ENCODE measurements around the gene SLC25A10. TPM values are rescaled to one million over a fixed set of nuclear protein-coding genes. Genes with fewer than 3 reads are reported as not detected.

Gene SLC25A10
- total and polyA plus RNA-seq, 2 of the 4 experiments (the other 2 are of a cell fraction), result 14.9 to 19.0 TPM

- dilution Hi-C loops (cut with HindIII; ENCODE audit: low sequenced_read_pairs, unreplicated experiment), result no loop called here
Observed at GRCh38 chr17:81690066-81690465, 22.0 kb upstream of the SLC25A10 start.

More at GRCh38 chr17:81690066-81690465, 22.0 kb upstream of the SLC25A10 start:
- H2BK15ac ChIP-seq (ENCODE audit: low read depth, low read length), result no peak overlapping the region
- no peak for TF ChIP-seq POLR2A (IDR thresholded peaks at IDR 0.05; ENCODE audit: low read depth, low read length)
- no peak overlapping the region for H2AFZ ChIP-seq (replicated peaks; ENCODE audit: low read length, poor library complexity)
- no peak overlapping the region for H3K4me3 ChIP-seq (ENCODE audit: insufficient read depth, low read depth, low read length)
- intact Hi-C loops (cut with micrococcal nuclease), result no loop called here
- no peak overlapping the region for H3K14ac ChIP-seq (replicated peaks; ENCODE audit: low read depth, low read length)
- peaks cover 92% of the 10 kb centered on the region for H4K20me1 ChIP-seq (ENCODE audit: insufficient read depth, low read length)
- ATAC-seq (ENCODE audit: low read depth) (no peak), DNase-seq (no peak)
- H3K23ac ChIP-seq (ENCODE audit: low read depth, low read length), result no peak overlapping the region
- no TSS peak for BruUV-seq (replicated peaks)
- H2BK120ac ChIP-seq (ENCODE audit: low read depth, low read length), result no peak overlapping the region
- H4K5ac ChIP-seq (ENCODE audit: low read depth, low read length), result no peak overlapping the region
- no peak overlapping the region for H2BK20ac ChIP-seq (ENCODE audit: low read depth, low read length)
- no peak overlapping the region for H2AK9ac ChIP-seq (replicated peaks; ENCODE audit: low read depth, low read length, poor library complexity)
- H3K9me1 ChIP-seq (ENCODE audit: insufficient read depth, low read length), result no peaks in the 10 kb centered on the region; the same call in 1 of the 2 replicates
- H4K8ac ChIP-seq (ENCODE audit: low read depth in 2 of 2, low read length in 2 of 2), result no peak overlapping the region
- no peak overlapping the region for H3K56ac ChIP-seq (ENCODE audit: extremely low read depth, insufficient read depth, low read length)
- H4K91ac ChIP-seq (ENCODE audit: insufficient read depth, low read depth, low read length), result no peak overlapping the region
- H3K4ac ChIP-seq (ENCODE audit: low read depth, low read length), result no peak overlapping the region
- no peak overlapping the region for H3K4me2 ChIP-seq (ENCODE audit: low read depth, low read length)
- no peak overlapping the region for H2BK5ac ChIP-seq (ENCODE audit: low read depth, low read length, poor library complexity, severe bottlenecking)
- CTCF ChIA-PET, result no interaction called here
- POLR2A ChIA-PET (ENCODE audit: unreplicated experiment), result no interaction called here
- WGBS, 2 experiments (ENCODE audit: extremely low coverage in 2 of 2, insufficient read length in 1 of 2), result 92% methylated on average over 15 of the region's 18 CpGs; no CpG with 5 or more reads in 1 of the 2 experiments
- H3K36me3 ChIP-seq (ENCODE audit: control insufficient read depth, insufficient read depth, low read length), result peaks cover 88% of the 10 kb centered on the region
- peaks cover 10 to 55% of the 10 kb centered on the region in 2 experiments for H3K79me1 ChIP-seq (ENCODE audit: low read depth in 1 of 2, low read length in 2 of 2)
- H3K9me3 ChIP-seq (ENCODE audit: control insufficient read depth, insufficient read depth, low read length), result no peaks in the 10 kb centered on the region
- no peak overlapping the region for H3K18ac ChIP-seq (ENCODE audit: low read depth, low read length)
- H3K9ac ChIP-seq (ENCODE audit: low read depth, low read length), result no peak overlapping the region
- peaks cover 5% of the 10 kb centered on the region for H3K4me1 ChIP-seq (ENCODE audit: control insufficient read depth, insufficient read depth, low read length)
- H2AK5ac ChIP-seq (ENCODE audit: low read depth, low read length), result no peak overlapping the region
- no peaks in the 10 kb centered on the region for H3K27me3 ChIP-seq (ENCODE audit: control insufficient read depth, insufficient read depth, low read length)
- in situ Hi-C loops (cut with MboI; ENCODE audit: low sequenced_read_pairs), result no loop called here
- H3K27ac ChIP-seq (ENCODE audit: insufficient read depth, low read length), result no peak overlapping the region

Measured in IMR-90 (cell line).